Muscle of leg (tissue), 11 donors: ENCODE measurements around the gene CALML3. TPM values are rescaled to one million over a fixed set of nuclear protein-coding genes. Genes with fewer than 3 reads are reported as not detected.

Source experiments
- DNase-seq: peaks from one replicate; pipeline ENCODE4 v3.0.0; 2013
- H3K27ac ChIP-seq: one replicate; pipeline ENCODE4 v1.5.1; 2013; ENCODE audit warnings: mild to moderate bottlenecking, low read length, control low read depth
- H3K27me3 ChIP-seq: one replicate; pipeline ENCODE4 v1.6.1; 2013; ENCODE audit warnings: low read length; ENCODE audit not compliant: control insufficient read depth, insufficient read depth
- H3K36me3 ChIP-seq: one replicate; pipeline ENCODE4 v1.6.1; 2013; ENCODE audit warnings: low read length; ENCODE audit not compliant: control insufficient read depth, insufficient read depth
- H3K4me1 ChIP-seq: one replicate; pipeline ENCODE4 v1.6.1; 2013; ENCODE audit warnings: low read length; ENCODE audit not compliant: control insufficient read depth, insufficient read depth
- H3K4me3 ChIP-seq: one replicate; pipeline ENCODE4 v1.5.1; 2013; ENCODE audit warnings: low read length, control low read depth
- H3K9me3 ChIP-seq: replicated peaks from 2 replicates; pipeline ENCODE4 v1.6.1; 2013; ENCODE audit warnings: low read depth, low read length; ENCODE audit not compliant: control insufficient read depth
- WGBS: methylation state at CpG from one replicate; pipeline ENCODE4 v1.1.5; 2013; ENCODE audit warnings: missing lambda C conversion rate; ENCODE audit not compliant: insufficient coverage; 5-methylcytosine and 5-hydroxymethylcytosine counted together
- polyA plus RNA-seq, 8 donors: library from polyadenylated mRNA; unstranded; fragments of 120-200 nt; gene quantifications; one replicate each; pipeline versions ENCODE4 v1.2.1 to v1.2.3, GENCODE V29; 2013; ENCODE audit warnings: inconsistent platforms in 1 of 8, low replicate concordance in 1 of 8; ENCODE audit not compliant: insufficient read length in 8 of 8, insufficient read depth in 1 of 8
- total RNA-seq: library from RNA; stranded (reverse); fragments of 120-200 nt; gene quantifications from one replicate; pipeline ENCODE4 v1.2.4, GENCODE V29; 2013

The CALML3 gene
- total and polyA plus RNA-seq, 9 donors = 0.09 to 0.79 (median 0.33) TPM; not detected in 1

GRCh38 chr10:5564537-5565204, 39.9 kb downstream of the CALML3 start:
- no peak for DNase-seq
- Histone ChIP-seq H3K4me3 (no peak overlapping the region), H3K27ac (no peak overlapping the region), H3K9me3 (no peaks in the 10 kb centered on the region), H3K36me3 (no peaks in the 10 kb centered on the region), H3K4me1 (peaks cover 44% of the 10 kb centered on the region), H3K27me3 (peaks cover 6% of the 10 kb centered on the region)
- whole genome bisulfite sequencing = 59% methylated on average over 6 of the region's 17 CpGs

DNA sequence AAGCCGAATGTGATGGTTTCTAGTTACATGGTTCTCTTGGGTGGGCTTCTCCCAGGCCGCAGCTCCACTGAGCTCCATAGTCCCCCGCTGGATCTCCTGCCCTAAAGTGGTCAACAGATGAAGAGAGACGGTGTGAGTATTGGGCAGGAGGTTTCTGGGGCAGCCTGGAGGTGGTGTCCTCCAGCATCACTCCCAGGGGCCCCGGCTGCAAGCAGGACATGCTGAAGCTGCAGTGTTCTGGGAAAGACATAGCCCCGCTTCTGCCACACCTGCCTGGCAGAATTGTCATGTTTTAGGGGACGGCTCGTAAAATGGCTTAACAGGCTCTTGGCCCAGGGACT, 40.4 kb downstream of the CALML3 start:
- H3K27me3 ChIP-seq = peaks cover 6% of the 10 kb centered on the region
- 74% methylated on average over 6 of the region's 8 CpGs for WGBS
- peaks cover 42% of the 10 kb centered on the region for H3K4me1 ChIP-seq

GRCh38 chr10:5565671-5566581, 41.2 kb downstream of the CALML3 start:
- peaks cover 35% of the 10 kb centered on the region for H3K4me1 ChIP-seq
- H3K9me3 ChIP-seq = no peaks in the 10 kb centered on the region
- peaks cover 6% of the 10 kb centered on the region for H3K27me3 ChIP-seq
- no peak overlapping the region for H3K27ac ChIP-seq
- no peak overlapping the region for H3K4me3 ChIP-seq
- WGBS = 75% methylated on average over 19 of the region's 23 CpGs
- peak; percentile 40 for DNase-seq
- H3K36me3 ChIP-seq = no peaks in the 10 kb centered on the region

More for the DNA sequence above, 40.4 kb downstream of the CALML3 start:
- Histone ChIP-seq H3K27ac (no peak overlapping the region), H3K36me3 (no peaks in the 10 kb centered on the region), H3K9me3 (no peaks in the 10 kb centered on the region), H3K4me3 (no peak overlapping the region)
- DNase-seq = no peak

GRCh38 chr10:5566614-5567013, 41.9 kb downstream of the CALML3 start:
- 83% methylated on average over 1 of the region's 3 CpGs for WGBS
- Histone ChIP-seq H3K36me3 (no peaks in the 10 kb centered on the region), H3K27ac (no peak overlapping the region), H3K9me3 (no peaks in the 10 kb centered on the region), H3K4me1 (peaks cover 34% of the 10 kb centered on the region), H3K27me3 (peaks cover 6% of the 10 kb centered on the region), H3K4me3 (no peak overlapping the region)
- no peak for DNase-seq

DNA sequence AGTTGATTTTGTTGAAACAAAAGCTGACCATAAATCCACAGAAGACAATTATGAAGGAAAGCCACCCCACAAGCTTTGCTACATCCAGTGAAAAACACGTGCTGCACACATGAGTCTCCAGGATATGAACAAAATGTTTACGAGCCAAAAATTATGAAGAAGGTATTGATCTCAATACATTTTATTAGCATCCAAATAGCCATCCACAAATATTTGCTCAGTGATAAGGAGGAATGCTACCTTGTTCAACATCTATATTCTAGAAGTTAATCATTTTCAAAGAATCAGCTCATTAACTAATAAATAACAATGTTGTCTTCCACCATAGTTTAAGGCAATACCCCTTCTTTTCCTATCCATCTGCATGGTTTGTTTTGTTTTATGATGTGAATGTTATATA, 42.7 kb downstream of the CALML3 start:
- H3K27ac ChIP-seq = no peak overlapping the region
- H3K36me3 ChIP-seq = no peaks in the 10 kb centered on the region
- H3K27me3 ChIP-seq = peaks cover 8% of the 10 kb centered on the region
- H3K4me1 ChIP-seq = peaks cover 37% of the 10 kb centered on the region
- H3K4me3 ChIP-seq = no peak overlapping the region
- no peak for DNase-seq
- WGBS = no CpG with 5 or more reads among the region's 2 CpGs
- no peaks in the 10 kb centered on the region for H3K9me3 ChIP-seq

GRCh38 chr10:5568984-5569383, 44.2 kb downstream of the CALML3 start:
- Histone ChIP-seq H3K4me3 (no peak overlapping the region), H3K27me3 (peaks cover 3% of the 10 kb centered on the region), H3K9me3 (no peaks in the 10 kb centered on the region), H3K27ac (no peak overlapping the region), H3K36me3 (no peaks in the 10 kb centered on the region), H3K4me1 (peaks cover 31% of the 10 kb centered on the region)
- DNase-seq = no peak
- WGBS = 87% methylated on average over 1 of the region's 2 CpGs

DNA sequence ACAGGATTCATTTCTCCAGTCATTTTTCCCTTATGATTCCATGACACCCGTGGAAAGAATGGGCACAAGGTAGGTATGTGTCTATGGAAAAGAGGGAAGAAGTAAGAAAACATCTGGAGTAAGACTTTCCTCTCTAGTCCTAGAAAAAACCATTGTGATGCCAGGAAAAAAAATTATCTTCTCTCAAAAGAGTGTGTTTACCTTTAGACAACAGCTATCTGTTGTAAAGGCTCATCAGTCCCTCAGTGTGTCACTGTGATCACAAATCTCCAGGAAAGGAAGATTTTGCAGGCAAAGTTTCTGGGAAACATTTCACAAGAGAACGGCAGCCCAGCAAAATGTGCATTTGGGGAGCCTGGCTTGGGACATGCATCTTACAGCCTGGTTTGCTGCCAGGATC, 44.8 kb downstream of the CALML3 start:
- 33% methylated on average over 1 of the region's 2 CpGs for WGBS
- peak; percentile 67 for DNase-seq
- H3K4me1 ChIP-seq = peaks cover 31% of the 10 kb centered on the region

DNA sequence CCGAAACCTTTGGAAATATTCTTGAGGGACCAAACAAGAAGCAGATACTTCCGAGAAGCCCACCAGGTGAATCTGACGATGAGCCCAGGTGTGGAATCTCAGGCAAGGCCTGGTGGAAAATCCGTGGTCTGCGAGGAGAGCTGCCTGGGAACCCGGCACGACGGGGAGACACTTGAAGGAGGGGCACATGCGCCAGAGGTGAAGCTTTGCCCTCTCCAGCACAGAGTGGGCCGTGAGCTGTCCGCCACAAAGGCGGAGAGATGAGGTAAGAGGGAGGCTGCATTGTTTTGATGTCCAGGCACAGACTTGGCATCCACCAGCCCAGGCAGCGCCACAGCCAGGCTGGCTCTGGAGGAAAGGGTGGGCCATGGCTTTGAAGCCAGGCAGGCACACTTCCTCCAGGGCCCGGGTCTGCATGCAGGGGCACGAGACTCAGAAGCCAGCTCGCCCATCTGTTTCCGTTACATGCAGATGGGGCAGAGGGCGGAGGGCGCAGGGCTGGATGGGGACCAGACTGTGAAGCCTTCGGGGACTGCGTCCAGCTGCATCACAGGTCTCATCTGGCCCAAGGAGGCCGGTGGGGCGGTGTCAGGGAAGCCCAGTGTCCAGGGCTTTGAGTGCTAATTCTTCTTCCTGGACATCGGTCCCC, 45.4 kb downstream of the CALML3 start:
- 81% methylated on average over 24 of the region's 24 CpGs for WGBS

More for the DNA sequence above, 44.8 kb downstream of the CALML3 start:
- Histone ChIP-seq H3K27me3 (peaks cover 3% of the 10 kb centered on the region), H3K9me3 (no peaks in the 10 kb centered on the region), H3K4me3 (no peak overlapping the region), H3K36me3 (no peaks in the 10 kb centered on the region), H3K27ac (no peak overlapping the region)

GRCh38 chr10:5570979-5571810, 46.4 kb downstream of the CALML3 start:
- no peaks in the 10 kb centered on the region for H3K9me3 ChIP-seq
- DNase-seq = no peak
- peaks cover 31% of the 10 kb centered on the region for H3K4me1 ChIP-seq
- no peaks in the 10 kb centered on the region for H3K36me3 ChIP-seq
- no peak overlapping the region for H3K4me3 ChIP-seq
- H3K27ac ChIP-seq = no peak overlapping the region
- WGBS = 79% methylated on average over 2 of the region's 13 CpGs
- H3K27me3 ChIP-seq = peaks cover 3% of the 10 kb centered on the region

More for the DNA sequence above, 45.4 kb downstream of the CALML3 start:
- DNase-seq = no peak
- Histone ChIP-seq H3K36me3 (no peaks in the 10 kb centered on the region), H3K27me3 (peaks cover 3% of the 10 kb centered on the region), H3K4me1 (peaks cover 31% of the 10 kb centered on the region), H3K27ac (no peak overlapping the region), H3K4me3 (no peak overlapping the region), H3K9me3 (no peaks in the 10 kb centered on the region)
